GM10248 (cell line): ENCODE data around the gene FNDC3B.

Experiments
- CTCF ChIA-PET: fragments of 300-600 bp; sonication (Branson Sonifier 250); formaldehyde crosslinking; extraction: SDS; loops from one replicate; lab custom pipeline; 2021; ENCODE audit warnings: antibody characterized with exemption; lab: Yijun Ruan, JAX
- POLR2A ChIA-PET: fragments of 350-650 bp; sonication (Branson Sonifier 250); formaldehyde crosslinking; extraction: SDS; loops from one replicate; lab custom pipeline; 2020; ENCODE audit warnings: antibody characterized with exemption; lab: Yijun Ruan, JAX
- DNase-seq: peaks from one replicate; pipeline ENCODE4 v3.0.0; 2012; ENCODE audit errors: extremely low spot score
- TF ChIP-seq, protein P1 (sequence below): IDR thresholded peaks from 2 replicates; pipeline ENCODE4 v1.5.1; 2012; ENCODE audit warnings: mild to moderate bottlenecking, low read depth; ENCODE audit errors: extremely low read depth, missing control alignments, control extremely low read depth

FNDC3B gene

DNA sequence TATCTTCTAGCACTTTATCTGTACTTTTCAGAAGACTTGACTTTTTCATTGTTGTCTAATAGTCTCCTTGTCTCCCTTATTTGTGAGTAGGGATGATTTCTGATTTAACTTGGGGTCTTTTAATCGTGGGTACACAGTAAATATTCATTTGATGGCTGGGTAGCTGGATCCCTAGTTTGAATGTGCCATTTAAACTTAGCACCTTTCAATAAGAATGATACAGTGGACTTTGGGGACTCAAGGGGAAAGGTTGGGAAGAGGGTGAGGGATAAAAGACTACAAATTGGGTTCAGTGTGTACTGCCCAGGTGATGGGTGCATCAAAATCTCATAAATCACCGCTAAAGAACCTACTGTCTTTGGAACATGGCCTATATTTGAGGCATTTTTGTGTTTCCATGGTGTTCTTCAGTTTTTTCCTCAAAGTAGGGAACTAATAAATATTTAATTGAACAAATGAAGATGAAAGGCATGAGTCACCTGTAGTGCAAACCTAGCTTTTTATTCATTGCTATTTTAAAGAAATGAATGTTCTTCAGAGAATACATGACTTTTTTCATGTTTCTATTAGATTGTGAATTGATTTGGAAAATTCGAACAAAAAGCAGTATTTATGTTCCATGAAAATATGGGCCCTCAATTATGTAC lies 12.1 kb downstream of the FNDC3B start:
- ChIA-PET CTCF (interaction anchor here (0.8 to 1.2 kb wide), 2 partner anchors 9 to 160 kb away, joined by 3 read pairs; no protein-coding TSS in a partner anchor), POLR2A (no interaction called here)
- DNase-seq, result no peak

GRCh38 chr3:172051957-172052354 lies 12.6 kb downstream of the FNDC3B start:
- CTCF ChIA-PET, result interaction anchor here (0.8 kb wide), 1 partner anchor 10 kb away, joined by 3 read pairs; no protein-coding TSS in a partner anchor
- TF ChIP-seq, protein P1, sequence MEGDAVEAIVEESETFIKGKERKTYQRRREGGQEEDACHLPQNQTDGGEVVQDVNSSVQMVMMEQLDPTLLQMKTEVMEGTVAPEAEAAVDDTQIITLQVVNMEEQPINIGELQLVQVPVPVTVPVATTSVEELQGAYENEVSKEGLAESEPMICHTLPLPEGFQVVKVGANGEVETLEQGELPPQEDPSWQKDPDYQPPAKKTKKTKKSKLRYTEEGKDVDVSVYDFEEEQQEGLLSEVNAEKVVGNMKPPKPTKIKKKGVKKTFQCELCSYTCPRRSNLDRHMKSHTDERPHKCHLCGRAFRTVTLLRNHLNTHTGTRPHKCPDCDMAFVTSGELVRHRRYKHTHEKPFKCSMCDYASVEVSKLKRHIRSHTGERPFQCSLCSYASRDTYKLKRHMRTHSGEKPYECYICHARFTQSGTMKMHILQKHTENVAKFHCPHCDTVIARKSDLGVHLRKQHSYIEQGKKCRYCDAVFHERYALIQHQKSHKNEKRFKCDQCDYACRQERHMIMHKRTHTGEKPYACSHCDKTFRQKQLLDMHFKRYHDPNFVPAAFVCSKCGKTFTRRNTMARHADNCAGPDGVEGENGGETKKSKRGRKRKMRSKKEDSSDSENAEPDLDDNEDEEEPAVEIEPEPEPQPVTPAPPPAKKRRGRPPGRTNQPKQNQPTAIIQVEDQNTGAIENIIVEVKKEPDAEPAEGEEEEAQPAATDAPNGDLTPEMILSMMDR, result no peak
- no peak for DNase-seq
- POLR2A ChIA-PET, result no interaction called here

More for the DNA sequence above, 12.1 kb downstream of the FNDC3B start:
- TF ChIP-seq, protein P1, result no peak

DNA sequence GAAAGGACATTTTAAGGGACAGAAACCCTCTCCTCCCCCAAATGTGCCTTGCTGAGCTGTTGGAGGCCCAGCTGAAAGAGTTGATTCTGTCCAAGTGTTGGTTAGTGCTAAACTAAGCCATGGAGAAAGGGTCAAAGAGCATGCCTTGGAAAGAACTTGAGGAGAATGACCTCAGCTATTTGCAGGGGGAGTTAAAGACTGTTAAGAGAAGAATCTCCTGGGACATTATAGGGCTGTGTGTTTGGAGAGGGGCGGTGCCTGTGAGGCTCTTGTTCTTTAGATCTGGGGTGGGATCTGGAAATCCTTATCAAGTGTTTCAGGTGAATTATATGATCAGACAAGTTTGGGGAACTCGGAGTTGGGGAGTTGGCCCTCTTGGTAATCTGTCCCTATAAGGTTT lies 13.0 kb downstream of the FNDC3B start:
- ChIA-PET CTCF (interaction anchor here (0.8 to 3.0 kb wide), 2 partner anchors 10 kb away, joined by 3 to 15 read pairs; no protein-coding TSS in a partner anchor), POLR2A (no interaction called here)
- no peak for DNase-seq
- TF ChIP-seq, protein P1, result no peak

GRCh38 chr3:172054115-172054764 lies 14.9 kb downstream of the FNDC3B start:
- ChIA-PET CTCF (interaction anchor here (1.2 to 3.0 kb wide), 3 partner anchors 9 to 19 kb away, joined by 3 to 15 read pairs (median 9); no protein-coding TSS in a partner anchor), POLR2A (interaction anchor here (1.0 kb wide), 2 partner anchors 12 to 14 kb away, joined by 3 to 5 read pairs; no protein-coding TSS in a partner anchor)
- DNase-seq, result no peak
- TF ChIP-seq, protein P1, result no peak

DNA sequence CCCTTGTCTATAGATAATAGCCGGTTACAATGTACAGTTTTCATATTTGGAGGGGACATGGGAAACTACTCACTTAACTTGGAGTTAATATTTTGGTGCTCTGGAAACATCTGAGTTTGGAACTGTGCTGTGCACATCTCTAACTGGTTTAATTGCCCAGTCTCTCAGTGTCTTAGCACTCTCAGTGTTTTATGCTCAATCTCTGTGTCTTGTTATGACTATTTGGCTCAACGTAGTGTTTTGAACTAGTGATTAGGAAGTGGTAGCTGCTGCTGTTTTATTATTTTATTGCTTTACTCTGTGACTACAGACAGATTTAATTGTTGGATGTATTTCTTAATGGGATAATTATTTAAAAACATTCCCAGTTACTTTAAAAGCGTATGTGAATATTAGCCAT lies 17.0 kb downstream of the FNDC3B start:
- CTCF ChIA-PET, result interaction anchor here (1.0 to 1.2 kb wide), 3 partner anchors 16 to 139 kb away, joined by 3 read pairs; no protein-coding TSS in a partner anchor
- DNase-seq, result no peak
- POLR2A ChIA-PET, result interaction anchor here (0.8 to 1.5 kb wide), 2 partner anchors 13 to 17 kb away, joined by 3 to 7 read pairs; partner anchors contain the start of gene FNDC3B
- TF ChIP-seq, protein P1, result no peak

DNA sequence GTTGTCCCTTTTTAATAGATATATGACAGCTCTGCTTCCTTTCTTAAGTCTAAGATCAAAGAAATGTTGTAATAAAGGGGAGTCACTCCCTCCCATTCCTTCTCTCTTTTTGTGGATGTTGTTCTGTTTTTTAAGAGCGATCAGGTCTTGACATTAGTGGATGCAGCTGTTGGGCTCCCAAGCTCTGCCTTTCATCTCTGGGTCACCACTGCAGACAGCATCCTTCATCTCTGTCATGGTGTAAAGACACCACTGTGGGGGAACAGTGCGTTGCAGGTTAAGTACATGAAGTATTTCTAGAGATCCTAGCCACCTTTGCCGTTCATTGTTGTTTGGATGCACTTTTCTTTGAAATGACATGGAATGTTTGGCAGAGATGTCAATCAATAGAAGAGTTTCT lies 17.7 kb downstream of the FNDC3B start:
- DNase-seq, result no peak
- TF ChIP-seq, protein P1, result no peak
- ChIA-PET CTCF (interaction anchor here (1.0 to 1.6 kb wide), 4 partner anchors 17 to 138 kb away, joined by 3 read pairs; no protein-coding TSS in a partner anchor), POLR2A (interaction anchor here (0.8 to 1.5 kb wide), 2 partner anchors 14 to 18 kb away, joined by 3 to 7 read pairs; partner anchors contain the start of gene FNDC3B)
